Endothelial cell of umbilical vein (primary cell): ENCODE measurements around the gene CUL7. TPM values are rescaled to one million over a fixed set of nuclear protein-coding genes. Genes with fewer than 3 reads are reported as not detected.
"Not testable (repeated sequence)": the region's sequence is repeated elsewhere in the genome, so short reads cannot be mapped to it uniquely, and the experiment has no call there.

Experiments used
- BruUV-seq: library from RNA; stranded (reverse); fragments of 400-500 nt; replicated peaks from 2 replicates; lab custom pipeline; 2021; lab: Mats Ljungman, UMichigan
- CTCF ChIA-PET: fragments of 300-600, 350-600 bp; sonication (Branson Sonifier 250); formaldehyde crosslinking; loops from one replicate; lab custom pipeline; 2021; ENCODE audit warnings: antibody characterized with exemption, inconsistent platforms; lab: Charles Lee
- POLR2A ChIA-PET: fragments of 300-600, 350-600 bp; sonication (Branson Sonifier 250); formaldehyde crosslinking; loops from one replicate; lab custom pipeline; 2021; ENCODE audit warnings: antibody characterized with exemption, inconsistent platforms; lab: Charles Lee
- DNase-seq: peaks from one replicate; pipeline ENCODE4 v3.0.0-alpha.2; 2011; ENCODE audit warnings: low read depth, low spot score
- FAIRE-seq: peaks from 2 replicates; lab custom pipeline; 2011; peaks lifted over from hg19 to GRCh38; lab: Jason Lieb, UNC
- H2AFZ ChIP-seq: 2 replicates; pipeline ENCODE4 v1.6.0; 2012; ENCODE audit warnings: low read depth, low read length, control low read depth, inconsistent platforms
- H3K27ac ChIP-seq: 2 replicates; pipeline ENCODE4 v1.5.1; 2011; ENCODE audit warnings: low read depth, mild to moderate bottlenecking, control low read depth, low read length, moderate library complexity; ENCODE audit not compliant: insufficient read depth
- H3K27me3 ChIP-seq, 2 experiments: 2 replicates each; pipeline versions ENCODE4 v1.6.0 to v1.6.1; 2011; ENCODE audit warnings: low read length in 2 of 2, mixed read lengths in 1 of 2; ENCODE audit not compliant: control insufficient read depth in 2 of 2, insufficient read depth in 2 of 2
- H3K36me3 ChIP-seq, 2 experiments: 2 replicates in 1 of 2; 3 replicates in 1 of 2; pipeline ENCODE4 v1.5.1; 2011; ENCODE audit warnings: low read length in 2 of 2, mild to moderate bottlenecking in 1 of 2, moderate library complexity in 1 of 2; ENCODE audit not compliant: control insufficient read depth in 2 of 2, insufficient read depth in 2 of 2; ENCODE audit errors: extremely low read depth in 1 of 2
- H3K4me1 ChIP-seq: 3 replicates; pipeline ENCODE4 v1.5.1; 2011; ENCODE audit warnings: mild to moderate bottlenecking, low read length; ENCODE audit not compliant: control insufficient read depth, insufficient read depth; ENCODE audit errors: extremely low read depth
- H3K4me2 ChIP-seq: 2 replicates; pipeline ENCODE4 v1.6.1; 2011; ENCODE audit warnings: low read length, control low read depth, mixed read lengths; ENCODE audit not compliant: insufficient read depth
- H3K4me3 ChIP-seq, 3 experiments: fragments of 200-600 bp in 1 of 3; sonication (generic), shearing (Covaris generic) in 1 of 3; replicated peaks in 1 of 3; 2 replicates each; pipeline ENCODE4 v1.5.1; 2011 to 2016; ENCODE audit warnings: control low read depth in 3 of 3, low read length in 3 of 3, mild to moderate bottlenecking in 2 of 3, inconsistent platforms in 1 of 3, low read depth in 1 of 3, moderate library complexity in 1 of 3; ENCODE audit not compliant: insufficient read depth in 1 of 3
- H3K79me2 ChIP-seq: 2 replicates; pipeline ENCODE4 v1.6.0; 2012; ENCODE audit warnings: low read length, inconsistent platforms; ENCODE audit not compliant: control insufficient read depth, insufficient read depth
- H3K9ac ChIP-seq: replicated peaks from 2 replicates; pipeline ENCODE3; 2011; ENCODE audit warnings: low read length, control low read depth; ENCODE audit not compliant: insufficient read depth; ENCODE audit errors: extremely low read depth
- H3K9me1 ChIP-seq: replicated peaks from 3 replicates; pipeline ENCODE4 v1.6.0; 2011; ENCODE audit warnings: mild to moderate bottlenecking, low read length; ENCODE audit not compliant: control insufficient read depth, insufficient read depth; ENCODE audit errors: extremely low read depth
- H3K9me3 ChIP-seq: replicated peaks from 2 replicates; pipeline ENCODE4 v1.5.1; 2012; ENCODE audit warnings: low read length, inconsistent platforms; ENCODE audit not compliant: control insufficient read depth, insufficient read depth
- H4K20me1 ChIP-seq: replicated peaks from 2 replicates; pipeline ENCODE3; 2011; ENCODE audit warnings: mild to moderate bottlenecking, low read length; ENCODE audit not compliant: control insufficient read depth, insufficient read depth; ENCODE audit errors: extremely low read depth
- JUN ChIP-seq: IDR thresholded peaks from 2 replicates; pipeline ENCODE4 v1.6.1; 2011; ENCODE audit warnings: borderline replicate concordance, low read depth; ENCODE audit not compliant: insufficient read length, insufficient read depth
- MAX ChIP-seq: IDR thresholded peaks from 2 replicates; pipeline ENCODE4 v1.6.1; 2011; ENCODE audit not compliant: insufficient read depth, insufficient read length
- MYC ChIP-seq: IDR thresholded peaks from one replicate; pipeline ENCODE4 v1.6.1; 2011; ENCODE audit warnings: mild to moderate bottlenecking, low read depth, low read length
- POLR2A ChIP-seq: IDR thresholded peaks from 2 replicates; pipeline ENCODE4 v1.6.1; 2012; ENCODE audit warnings: low read depth, mild to moderate bottlenecking, control low read depth, low read length
- dilution Hi-C: fragments of 300-500 bp; cut with MboI; formaldehyde crosslinking; loops from one replicate; pipeline ENCODE4 v1.15.0; 2019; ENCODE audit warnings: low sequenced_read_pairs; ENCODE audit not compliant: extremely low pct_ligation_motif_present
- intact Hi-C: fragments of 100-400 bp; cut with micrococcal nuclease; formaldehyde crosslinking; loops from one replicate; pipeline ENCODE4 v1.10.0; 2022
- polyA plus RNA-seq, 4 experiments: library from polyadenylated mRNA; depleted of rRNA in 3 of 4; stranded (reverse) in 3 of 4; unstranded in 1 of 4; fragments of >200 nt; gene quantifications; 2 replicates each; pipeline versions ENCODE4 v1.2.1 to v1.2.3, GENCODE V29; 2011 to 2012; ENCODE audit warnings: missing spikeins in 1 of 4
- total RNA-seq: library from RNA; stranded (reverse); gene quantifications from 2 replicates; pipeline ENCODE4 v1.2.3, GENCODE V29; 2021

The CUL7 gene
- total and polyA plus RNA-seq, 2 donors (not counting 3 experiments of a cell fraction or from before 2014, with no cell fraction given): 29.4 to 33.7 TPM

GRCh38 chr6:43082806-43083655 is 29.4 kb upstream of the CUL7 start:
- ChIA-PET POLR2A (no interaction called here), CTCF (interaction anchor here (1.1 kb wide), 1 partner anchor 61 kb away, joined by 3 read pairs; no protein-coding TSS in a partner anchor)
- H3K9me3 ChIP-seq: no peaks in the 10 kb centered on the region
- peaks cover 2% of the 10 kb centered on the region for H4K20me1 ChIP-seq
- no peaks in the 10 kb centered on the region for H3K36me3 ChIP-seq
- BruUV-seq: no TSS peak
- no peak overlapping the region for H3K9ac ChIP-seq
- peak; percentile 21 for FAIRE-seq
- dilution Hi-C loops: no loop called here
- no peak for DNase-seq
- H3K79me2 ChIP-seq: no peaks in the 10 kb centered on the region
- H3K27me3 ChIP-seq: peaks cover 0 to 2% of the 10 kb centered on the region in 2 experiments
- H2AFZ ChIP-seq: no peak overlapping the region
- no peaks in the 10 kb centered on the region for H3K9me1 ChIP-seq
- no peak overlapping the region for H3K4me2 ChIP-seq
- H3K4me3 ChIP-seq: no peak overlapping the region
- no peak overlapping the region for H3K27ac ChIP-seq
- no peaks in the 10 kb centered on the region for H3K4me1 ChIP-seq
- intact Hi-C loops: no loop called here
- TF ChIP-seq JUN (no peak), POLR2A (no peak), MYC (no peak), MAX (no peak)

- ChIA-PET POLR2A (interaction anchor here (0.6 kb wide), 1 partner anchor 917 kb away, joined by 6 read pairs; no protein-coding TSS in a partner anchor), CTCF (interaction anchor here (1.9 kb wide), 1 partner anchor 62 kb away, joined by 8 read pairs; no protein-coding TSS in a partner anchor)
- H3K4me2 ChIP-seq, FAIRE-seq, BruUV-seq, H3K9ac ChIP-seq, H3K36me3 ChIP-seq, H3K79me2 ChIP-seq, H2AFZ ChIP-seq, dilution Hi-C loops, H4K20me1 ChIP-seq, intact Hi-C loops, H3K9me3 ChIP-seq, DNase-seq, H3K27ac ChIP-seq, H3K9me1 ChIP-seq, H3K27me3 ChIP-seq, H3K4me1 ChIP-seq, H3K4me3 ChIP-seq: not testable (repeated sequence)
Measured at GRCh38 chr6:43081922-43082321, 28.3 kb upstream of the CUL7 start.
